Gastrocnemius medialis (tissue), 4 donors: ENCODE data around the gene FNDC8. TPM values are rescaled to one million over a fixed set of nuclear protein-coding genes. Genes with fewer than 3 reads are reported as not detected.
"Not testable (repeated sequence)": the region's sequence is repeated elsewhere in the genome, so short reads cannot be mapped to it uniquely, and the experiment has no call there.

Experiments used
- ATAC-seq, 2 donors: fragments of 150-250 bp; one replicate each; pipeline ENCODE4 v1.9.1; 2016
- DNase-seq, 2 donors: peaks; one replicate each; pipeline ENCODE4 v3.0.0-alpha.2; 2019
- H3K27ac ChIP-seq, 4 donors: fragments of 200-600 bp; sonication (generic); 1 replicate in 1 of 4; 2 replicates in 3 of 4; pipeline ENCODE4 v1.5.1; 2016 to 2018; ENCODE audit warnings: mild to moderate bottlenecking in 2 of 4, moderate library complexity in 1 of 4
- H3K27me3 ChIP-seq, 3 donors: fragments of 200-600 bp; sonication (generic) in 2 of 3; 1 replicate in 1 of 3; 2 replicates in 2 of 3; pipeline versions ENCODE4 v1.5.1 to v1.6.0; 2016 to 2019; ENCODE audit warnings: mild to moderate bottlenecking in 1 of 3, moderate library complexity in 1 of 3
- H3K36me3 ChIP-seq, 2 donors: fragments of 200-600 bp; sonication (generic) in 1 of 2; one replicate each; pipeline ENCODE4 v1.5.1; 2017 to 2018
- H3K4me1 ChIP-seq, 2 donors: fragments of 200-600 bp; sonication (generic) in 1 of 2; one replicate each; pipeline ENCODE4 v1.5.1; 2016 to 2017; ENCODE audit warnings: mild to moderate bottlenecking in 2 of 2
- H3K4me3 ChIP-seq, 4 donors: fragments of 200-600 bp; sonication (generic) in 3 of 4; 1 replicate in 1 of 4; 2 replicates in 3 of 4; pipeline ENCODE4 v1.5.1; 2016 to 2019; ENCODE audit warnings: mild to moderate bottlenecking in 2 of 4
- H3K9me3 ChIP-seq, 3 donors: fragments of 200-600 bp; sonication (generic) in 2 of 3; 1 replicate in 1 of 3; 2 replicates in 2 of 3; pipeline ENCODE4 v1.5.1; 2016 to 2019
- CTCF ChIP-seq, 5 experiments: fragments of 450-650 bp in 3 of 5; fragments of 200-600 bp in 2 of 5; sonication (generic) in 2 of 5; IDR thresholded peaks in 4 of 5; conservative IDR thresholded peaks in 1 of 5; 1 replicate in 4 of 5; 2 replicates in 1 of 5; pipeline ENCODE4 v1.5.1; 2016 to 2019; ENCODE audit warnings: antibody characterized with exemption in 5 of 5, mild to moderate bottlenecking in 3 of 5, moderate library complexity in 3 of 5
- POLR2A ChIP-seq, 2 donors: fragments of 450-650 bp; IDR thresholded peaks; one replicate each; pipeline ENCODE4 v1.6.1; 2017; ENCODE audit warnings: antibody characterized with exemption in 2 of 2, mild to moderate bottlenecking in 2 of 2, moderate library complexity in 2 of 2
- in situ Hi-C, 4 donors: fragments of 200-750 bp; cut with MboI; loops; one replicate each; pipeline versions ENCODE4 v1.15.0 to v1.8.0; 2017; ENCODE audit warnings: low sequenced_read_pairs in 4 of 4
- intact Hi-C: fragments of 100-400 bp; cut with DNase I; formaldehyde crosslinking; loops from one replicate; pipeline ENCODE4 v1.15.1; 2023; ENCODE audit warnings: low total_unique reads
- total RNA-seq, 4 donors: library from RNA; depleted of rRNA; stranded (reverse); fragments of >200 nt; gene quantifications; one replicate each; pipeline versions ENCODE4 v1.1.0 to v1.2.3, GENCODE V29; 2016

The FNDC8 gene
- total RNA-seq, 4 donors from 2014 or later: not detected

- H3K4me3 ChIP-seq: no peak overlapping the region
- intact Hi-C loops (no loop called here), in situ Hi-C loops (loop anchor here in 3 of 4 donors (5.0 to 25.0 kb wide), 3 partner anchors 365 to 567 kb away; partner anchors contain the start of genes SLFN12L (in 3 of the 3) and RASL10B (in 1 of the 3))
- TF ChIP-seq POLR2A (IDR thresholded peaks at IDR 0.05) (no peak), CTCF (IDR thresholded peaks at IDR 0.05 in 4 of 5, conservative IDR thresholded peaks at IDR 0.05 in 1 of 5) (no peak)
- no peaks in the 10 kb centered on the region for H3K4me1 ChIP-seq
- no peaks in the 10 kb centered on the region for H3K9me3 ChIP-seq
- no peak overlapping the region for H3K27ac ChIP-seq
- no peak for ATAC-seq
- H3K27me3 ChIP-seq: no peaks in the 10 kb centered on the region
- no peak for DNase-seq
- H3K36me3 ChIP-seq: peaks cover 0 to 72% of the 10 kb centered on the region in 2 donors
These were observed 48.5 kb downstream of the FNDC8 start for GRCh38 chr17:35169835-35170363.

GRCh38 chr17:35170968-35171771, 49.8 kb downstream of the FNDC8 start:
- peak in 3 of 5 experiments; percentile 3 to 26 (median 19) for TF ChIP-seq CTCF (IDR thresholded peaks at IDR 0.05 in 4 of 5, conservative IDR thresholded peaks at IDR 0.05 in 1 of 5)
- TF ChIP-seq POLR2A (IDR thresholded peaks at IDR 0.05): no peak
- Histone ChIP-seq H3K9me3 (no peaks in the 10 kb centered on the region), H3K27me3 (no peaks in the 10 kb centered on the region), H3K4me1 (no peaks in the 10 kb centered on the region), H3K27ac (no peak overlapping the region), H3K36me3 (peaks cover 0 to 76% of the 10 kb centered on the region in 2 donors), H3K4me3 (no peak overlapping the region)
- intact Hi-C loops (no loop called here), in situ Hi-C loops (loop anchor here in 2 of 4 donors (5.0 to 25.0 kb wide), 3 partner anchors 364 to 566 kb away; partner anchors contain the start of genes SLFN12L (in 2 of the 2) and RASL10B (in 1 of the 2))
- no peak for DNase-seq
- ATAC-seq: no peak

DNA sequence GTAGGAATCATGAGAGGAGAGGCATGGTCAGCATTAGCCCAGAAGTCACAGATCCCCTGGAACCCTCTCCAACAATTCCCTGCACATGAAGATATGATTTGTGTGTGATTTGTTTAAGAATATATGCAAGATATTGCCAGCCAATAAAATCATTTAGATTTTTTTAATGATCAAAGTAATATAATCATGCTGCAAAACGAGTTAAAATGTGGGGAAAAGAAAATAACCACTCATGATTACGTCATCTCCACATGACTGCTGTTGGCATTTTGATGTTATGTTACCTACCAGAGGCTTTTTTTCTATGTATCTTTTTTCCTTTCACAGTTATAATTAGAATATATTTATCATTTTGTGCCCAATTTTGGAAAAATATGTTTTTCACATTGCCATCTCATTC, 50.4 kb downstream of the FNDC8 start:
- Histone ChIP-seq H3K4me1 (no peaks in the 10 kb centered on the region), H3K36me3 (peaks cover 0 to 75% of the 10 kb centered on the region in 2 donors), H3K27ac (no peak overlapping the region), H3K27me3 (no peaks in the 10 kb centered on the region), H3K4me3 (no peak overlapping the region), H3K9me3 (no peaks in the 10 kb centered on the region)
- TF ChIP-seq CTCF (IDR thresholded peaks at IDR 0.05 in 4 of 5, conservative IDR thresholded peaks at IDR 0.05 in 1 of 5) (no peak), POLR2A (IDR thresholded peaks at IDR 0.05) (no peak)
- DNase-seq (no peak), ATAC-seq (no peak)
- intact Hi-C loops (loop anchor here (2.0 kb wide), 1 partner anchor 367 kb away; no protein-coding TSS in a partner anchor), in situ Hi-C loops (loop anchor here in 2 of 4 donors (5.0 to 25.0 kb wide), 3 partner anchors 363 to 565 kb away; partner anchors contain the start of genes SLFN12L (in 2 of the 2) and RASL10B (in 1 of the 2))

DNA sequence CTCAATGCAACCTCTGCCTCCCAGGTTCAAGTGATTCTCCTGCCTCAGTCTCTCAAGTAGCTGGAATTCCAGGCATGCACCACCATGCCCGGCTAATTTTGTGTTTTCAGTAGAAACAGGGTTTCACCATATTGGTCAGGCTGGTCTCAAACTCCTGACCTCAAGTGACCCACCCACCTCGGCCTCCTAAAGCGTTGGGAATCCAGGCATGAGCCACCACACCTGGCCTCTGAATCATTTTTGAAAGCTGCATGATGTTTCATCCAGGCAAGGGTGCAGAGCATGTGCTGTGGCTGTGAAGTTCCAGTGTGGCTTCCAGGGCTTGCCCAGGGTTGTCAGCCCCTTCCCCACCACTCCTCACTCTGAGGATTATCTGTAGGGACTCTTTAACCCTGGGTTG, 50.9 kb downstream of the FNDC8 start:
- H3K27ac ChIP-seq, ATAC-seq, H3K9me3 ChIP-seq, H3K4me3 ChIP-seq, H3K4me1 ChIP-seq, DNase-seq, H3K27me3 ChIP-seq: not testable (repeated sequence)
- intact Hi-C loops (loop anchor here (2.0 kb wide), 1 partner anchor 366 kb away; no protein-coding TSS in a partner anchor), in situ Hi-C loops (loop anchor here in 2 of 4 donors (5.0 to 25.0 kb wide), 3 partner anchors 362 to 565 kb away; partner anchors contain the start of genes SLFN12L (in 2 of the 2) and RASL10B (in 1 of the 2))
- peaks cover 0 to 77% of the 10 kb centered on the region in 2 donors for H3K36me3 ChIP-seq
